ENCODE results near the gene DTL.

The DTL gene

GRCh38 chr1:212132025-212132424 is 96.5 kb downstream of the DTL start:
- peak; percentile 10 for DNase-seq (ENCODE audit: low read depth)

GRCh38 chr1:212133319-212133718 is 97.8 kb downstream of the DTL start:
- no peak for DNase-seq (ENCODE audit: low read depth)

GRCh38 chr1:212135166-212135565 is 99.6 kb downstream of the DTL start:
- DNase-seq (ENCODE audit: low read depth): no peak

- DNase-seq (ENCODE audit: low read depth): no peak
These were observed 102.3 kb downstream of the DTL start for GRCh38 chr1:212137854-212138253.

GRCh38 chr1:212138457-212138856 is 102.9 kb downstream of the DTL start:
- no peak for DNase-seq (ENCODE audit: low read depth)

- DNase-seq (ENCODE audit: low read depth): no peak
These were observed 104.1 kb downstream of the DTL start for GRCh38 chr1:212139526-212140135.

- DNase-seq (ENCODE audit: low read depth): no peak
These were observed 105.9 kb downstream of the DTL start for GRCh38 chr1:212141404-212141803.

- DNase-seq (ENCODE audit: low read depth): no peak
These were observed 107.5 kb downstream of the DTL start for GRCh38 chr1:212142883-212143530.

GRCh38 chr1:212147581-212148033 is 112.1 kb downstream of the DTL start:
- no peak for DNase-seq (ENCODE audit: low read depth)

GRCh38 chr1:212149566-212149965 is 114.0 kb downstream of the DTL start:
- no peak for DNase-seq (ENCODE audit: low read depth)

GRCh38 chr1:212152308-212152693 is 116.8 kb downstream of the DTL start:
- no peak for DNase-seq (ENCODE audit: low read depth)

GRCh38 chr1:212152869-212153268 is 117.3 kb downstream of the DTL start:
- no peak for DNase-seq (ENCODE audit: low read depth)

GRCh38 chr1:212153635-212154034 is 118.1 kb downstream of the DTL start:
- no peak for DNase-seq (ENCODE audit: low read depth)

Data from ELR (cell line).